Ovary (tissue), 9 donors: ENCODE data around the gene NT5C3B. TPM values are rescaled to one million over a fixed set of nuclear protein-coding genes. Genes with fewer than 3 reads are reported as not detected.
A peak's percentile ranks its signal among the peaks of the same experiment; 100 is the strongest.

Experiments
- DNase-seq, 5 donors: peaks; one replicate each; pipeline ENCODE4 v3.0.0-alpha.2; 2019 to 2020
- H3K27ac ChIP-seq, 2 donors: fragments of 200-600 bp; one replicate each; pipeline versions ENCODE4 v1.5.1 to v1.8.0; 2019 to 2022
- H3K27me3 ChIP-seq: fragments of 200-600 bp; one replicate; pipeline ENCODE4 v1.8.0; 2022
- H3K36me3 ChIP-seq: fragments of 200-600 bp; sonication (generic); one replicate; pipeline ENCODE4 v1.5.1; 2019
- H3K4me1 ChIP-seq: one replicate; pipeline ENCODE4 v1.8.1; 2013; ENCODE audit warnings: mild to moderate bottlenecking, moderate library complexity; ENCODE audit not compliant: insufficient read depth
- H3K4me3 ChIP-seq: fragments of 200-600 bp; sonication (generic); one replicate; pipeline ENCODE4 v1.5.1; 2017
- H3K9me3 ChIP-seq, 2 donors: fragments of 200-600 bp in 1 of 2; sonication (generic) in 1 of 2; one replicate each; pipeline versions ENCODE4 v1.5.1 to v1.8.1; 2013 to 2019; ENCODE audit warnings: mild to moderate bottlenecking in 1 of 2, moderate library complexity in 1 of 2
- EP300 ChIP-seq: sonication (generic); formaldehyde crosslinking; IDR thresholded peaks from one replicate; pipeline ENCODE4 v1.6.1; 2017; ENCODE audit warnings: antibody characterized with exemption
- POLR2A ChIP-seq: fragments of 450-650 bp; IDR thresholded peaks from one replicate; pipeline ENCODE4 v1.6.1; 2017; ENCODE audit warnings: antibody characterized with exemption, mild to moderate bottlenecking, moderate library complexity
- WGBS, 3 donors: extraction: QIAGEN DNeasy Blood & Tissue Kit in 1 of 3; methylation state at CpG; one replicate each; pipeline versions ENCODE4 v1.1.5 to v1.1.7; 2013 to 2017; 5-methylcytosine and 5-hydroxymethylcytosine counted together
- intact Hi-C, 4 donors: fragments of 100-400 bp; cut with DNase I; formaldehyde crosslinking; loops; one replicate each; pipeline versions ENCODE4 v1.11.0 to v1.15.1; 2022 to 2023
- polyA plus RNA-seq, 2 donors: library from polyadenylated mRNA; stranded (reverse); fragments of 200-250 nt in 1 of 2; fragments of 350-450 nt in 1 of 2; fragmentation: Illumina TruSeq in 1 of 2; extraction: RNeasy Lipid Tissue Mini Kit (QIAGEN cat#74804) in 1 of 2; gene quantifications; one replicate each; pipeline ENCODE4 v1.2.3, GENCODE V29; 2013 to 2014
- total RNA-seq, 7 donors: library from RNA; depleted of rRNA in 2 of 7; stranded (reverse); fragments of >200 nt in 2 of 7; fragmentation: NEBNext Ultra II Directional in 3 of 7; extraction: Animal tissue kit (Norgen Biotek cat#: 25700) in 3 of 7; gene quantifications; one replicate each; pipeline versions ENCODE4 v1.1.0 to v1.2.4, GENCODE V29; 2016 to 2023
- TF ChIP-seq, protein P1 (sequence below), 3 donors: fragments of 450-650 bp in 2 of 3; fragments of 200-600 bp in 1 of 3; IDR thresholded peaks; one replicate each; pipeline versions ENCODE4 v1.5.1 to v1.8.0; 2016 to 2022; ENCODE audit warnings: antibody characterized with exemption in 3 of 3, mild to moderate bottlenecking in 1 of 3
- donor health status: DM: no; HTN: no; CAD: no; lungs with moderate emphysema.
- donor health status: DM: no; HTN: no; CAD: no.
- donor health status: Bipolar disorder and iron deficiency.
- donor health status: DM: yes; HTN: yes; CAD: no.
- donor health status: DM: no; HTN: no; CAD: no.
- donor health status: DM: yes; HTN: yes; CAD: no.

Gene NT5C3B
- total and polyA plus RNA-seq, 9 donors: 34.5 to 106 (median 49.1) TPM

DNA sequence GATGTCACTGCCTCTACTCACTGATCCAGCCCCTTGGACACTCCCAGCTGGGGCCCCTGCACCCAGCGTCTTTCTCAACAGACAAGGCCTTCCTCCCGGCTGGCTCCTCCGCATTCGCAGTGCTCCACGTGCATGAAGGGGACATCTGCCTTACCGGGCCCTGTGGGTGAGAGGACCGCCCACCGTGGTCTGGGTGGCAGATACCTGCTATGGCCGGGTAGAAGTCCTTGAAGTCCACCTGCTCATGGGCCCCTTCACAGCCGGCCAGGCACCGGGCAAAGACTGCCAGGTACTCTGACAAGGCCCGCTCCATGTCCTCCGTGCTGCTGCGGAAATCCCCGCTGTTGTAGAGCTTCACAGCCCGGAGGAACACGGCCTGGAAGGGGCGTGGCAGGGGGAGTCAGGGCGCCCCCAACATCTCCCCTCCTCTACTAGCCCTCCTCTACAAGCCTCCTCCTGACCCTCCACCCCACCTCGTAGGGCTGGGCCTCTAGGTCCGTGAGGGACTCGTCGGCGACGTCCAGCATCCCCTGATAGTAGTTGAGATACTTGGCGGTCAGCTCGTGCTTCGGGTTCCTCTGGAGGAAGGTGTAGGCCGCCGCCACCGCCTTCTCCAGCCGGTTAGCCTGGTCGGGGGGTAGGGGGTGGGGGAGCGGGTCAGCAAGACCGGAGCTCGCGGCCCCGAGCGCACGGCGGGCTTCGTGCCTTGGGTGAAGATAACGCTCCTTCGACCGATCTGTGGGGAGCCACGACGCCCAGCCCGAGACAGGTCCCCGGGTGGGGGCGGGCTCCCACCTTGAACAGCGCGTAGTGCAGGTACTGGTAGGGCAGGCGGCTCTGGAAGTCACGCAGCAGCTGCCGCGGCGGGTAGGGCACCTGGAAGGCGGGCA lies 25.1 kb downstream of the NT5C3B start:
- WGBS, 3 donors: 17 to 44% (median 19%) methylated on average over 21 to 58 of the region's 58 CpGs
- Histone ChIP-seq H3K36me3 (no peaks in the 10 kb centered on the region), H3K27ac (peak overlapping the region in 1 of 2 donors; percentile 67), H3K4me3 (peak overlapping the region; percentile 86), H3K9me3 (no peaks in the 10 kb centered on the region), H3K4me1 (peaks cover 8% of the 10 kb centered on the region), H3K27me3 (no peaks in the 10 kb centered on the region)
- TF ChIP-seq, protein P1, sequence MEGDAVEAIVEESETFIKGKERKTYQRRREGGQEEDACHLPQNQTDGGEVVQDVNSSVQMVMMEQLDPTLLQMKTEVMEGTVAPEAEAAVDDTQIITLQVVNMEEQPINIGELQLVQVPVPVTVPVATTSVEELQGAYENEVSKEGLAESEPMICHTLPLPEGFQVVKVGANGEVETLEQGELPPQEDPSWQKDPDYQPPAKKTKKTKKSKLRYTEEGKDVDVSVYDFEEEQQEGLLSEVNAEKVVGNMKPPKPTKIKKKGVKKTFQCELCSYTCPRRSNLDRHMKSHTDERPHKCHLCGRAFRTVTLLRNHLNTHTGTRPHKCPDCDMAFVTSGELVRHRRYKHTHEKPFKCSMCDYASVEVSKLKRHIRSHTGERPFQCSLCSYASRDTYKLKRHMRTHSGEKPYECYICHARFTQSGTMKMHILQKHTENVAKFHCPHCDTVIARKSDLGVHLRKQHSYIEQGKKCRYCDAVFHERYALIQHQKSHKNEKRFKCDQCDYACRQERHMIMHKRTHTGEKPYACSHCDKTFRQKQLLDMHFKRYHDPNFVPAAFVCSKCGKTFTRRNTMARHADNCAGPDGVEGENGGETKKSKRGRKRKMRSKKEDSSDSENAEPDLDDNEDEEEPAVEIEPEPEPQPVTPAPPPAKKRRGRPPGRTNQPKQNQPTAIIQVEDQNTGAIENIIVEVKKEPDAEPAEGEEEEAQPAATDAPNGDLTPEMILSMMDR (IDR thresholded peaks at IDR 0.05): no peak
- TF ChIP-seq EP300 (no peak), POLR2A (no peak)
- peak in 3 of 5 donors; percentile 33 to 53 (median 48) for DNase-seq
- intact Hi-C loops: no loop called here

DNA sequence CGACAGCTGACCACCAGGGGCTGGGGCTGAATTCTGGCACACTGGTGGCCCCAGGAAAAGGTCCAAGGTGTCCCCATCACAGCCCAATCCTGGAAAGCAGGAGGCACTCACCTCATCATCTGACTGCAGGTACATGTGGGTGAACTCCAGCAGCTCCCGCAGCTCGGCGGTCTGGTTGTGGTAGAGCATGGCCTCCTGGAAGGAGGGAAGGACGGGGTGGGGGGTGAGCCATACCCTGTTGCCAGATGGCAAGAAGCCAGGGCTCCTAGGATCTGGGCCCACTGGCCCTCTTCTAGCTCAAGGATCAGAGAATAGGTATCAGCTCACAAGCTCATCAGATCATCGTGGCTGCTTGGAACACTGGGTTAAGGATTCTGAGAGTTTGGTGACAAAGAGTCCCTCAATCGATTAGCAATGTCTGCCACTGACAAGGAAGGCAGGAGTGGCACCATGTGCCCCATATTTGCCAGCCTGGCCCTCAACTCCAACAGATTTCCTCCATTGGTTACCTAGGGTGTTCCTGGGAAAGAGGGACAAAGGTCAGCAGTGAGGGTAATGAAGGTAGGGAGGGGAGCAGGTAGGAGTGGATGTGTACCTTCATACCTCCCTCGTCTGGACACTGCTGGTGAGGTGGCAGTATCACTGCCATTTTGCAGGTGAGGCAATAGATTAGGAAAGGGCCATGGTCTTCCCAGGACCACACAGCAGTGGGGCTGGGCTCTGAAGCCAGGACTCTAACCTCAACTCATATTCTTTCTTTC lies 29.2 kb downstream of the NT5C3B start:
- 85 to 86% (median 85%) methylated on average over 8 of the region's 8 CpGs for WGBS, 3 donors
- DNase-seq: no peak
- Histone ChIP-seq H3K4me1 (peaks cover 8% of the 10 kb centered on the region), H3K27ac (no peak overlapping the region), H3K27me3 (no peaks in the 10 kb centered on the region), H3K4me3 (no peak overlapping the region), H3K36me3 (no peaks in the 10 kb centered on the region), H3K9me3 (no peaks in the 10 kb centered on the region)
- intact Hi-C loops: loop anchor here in 1 of 4 donors (10.0 kb wide), 1 partner anchor 58 kb away; the partner anchor contains the start of gene KLHL11
- no peak for TF ChIP-seq POLR2A
- no peak for TF ChIP-seq EP300
- TF ChIP-seq, protein P1 (IDR thresholded peaks at IDR 0.05): no peak

DNA sequence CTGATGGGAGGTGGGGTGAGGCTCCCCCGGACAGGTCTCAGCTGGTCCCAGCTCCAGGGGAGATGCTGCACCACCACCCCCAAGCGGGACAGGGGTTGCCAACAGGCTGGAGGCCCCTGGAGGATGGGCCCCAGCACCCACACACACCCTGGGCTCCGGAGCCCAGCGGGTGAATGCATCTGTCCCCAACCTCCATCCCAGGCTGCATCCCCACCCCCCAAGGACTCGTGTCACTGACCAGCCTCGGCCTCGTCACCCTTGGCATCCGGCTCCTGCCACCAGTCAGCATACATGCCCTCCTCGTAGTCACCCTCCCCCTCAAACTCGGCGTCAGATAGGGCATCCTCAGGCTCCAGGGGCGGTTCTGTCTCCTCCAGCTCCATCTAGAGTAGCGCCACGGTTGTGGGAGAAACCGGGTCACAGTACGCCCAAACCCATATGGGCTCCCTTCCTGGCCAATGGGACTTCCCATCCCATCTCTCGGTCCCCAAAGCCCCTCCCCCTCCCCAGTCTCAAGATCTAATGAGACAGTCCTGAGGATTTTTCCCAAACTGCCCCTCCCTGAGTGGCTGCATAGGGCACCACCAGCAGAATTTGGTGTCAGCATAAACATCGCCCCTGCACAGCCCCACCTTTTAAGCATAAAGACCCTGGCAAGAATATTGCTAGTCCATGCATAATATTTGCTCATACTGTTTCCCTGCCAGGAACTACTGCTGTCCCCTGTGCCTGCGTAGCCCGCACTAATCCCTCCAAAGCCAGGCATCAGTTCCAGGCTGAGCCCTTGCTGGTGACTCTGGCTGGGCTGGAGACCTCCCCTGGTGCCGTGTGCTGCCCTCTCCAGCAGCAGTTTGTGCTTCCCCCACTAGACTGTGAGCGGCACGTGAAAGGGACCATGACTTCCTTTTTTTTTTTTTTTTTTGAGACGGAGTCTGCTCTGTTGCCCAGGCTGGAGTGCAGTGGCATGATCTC lies 32.7 kb downstream of the NT5C3B start:
- DNase-seq: no peak
- Histone ChIP-seq H3K4me3 (no peak overlapping the region), H3K27ac (no peak overlapping the region), H3K36me3 (no peaks in the 10 kb centered on the region), H3K4me1 (peaks cover 7% of the 10 kb centered on the region), H3K9me3 (no peaks in the 10 kb centered on the region), H3K27me3 (no peaks in the 10 kb centered on the region)
- intact Hi-C loops: loop anchor here in 1 of 4 donors (10.0 kb wide), 1 partner anchor 61 kb away; the partner anchor contains the start of gene KLHL11
- 76 to 83% (median 77%) methylated on average over 23 to 24 of the region's 24 CpGs for WGBS, 3 donors
- TF ChIP-seq POLR2A: no peak
- TF ChIP-seq, protein P1 (IDR thresholded peaks at IDR 0.05): no peak
